SU-DHL-6 (cell line): ENCODE data around the gene CCDC24.
A peak's percentile ranks its signal among the peaks of the same experiment; 100 is the strongest.

Experiments
- H2AFZ ChIP-seq: fragments of 200-600 bp; sonication (generic); 2 replicates; pipeline ENCODE4 v1.6.1; 2014; ENCODE audit warnings: low read depth, mild to moderate bottlenecking, moderate library complexity, mixed read lengths, antibody characterized with exemption, low read length; ENCODE audit not compliant: severe bottlenecking
- H3F3A ChIP-seq: fragments of 200-600 bp; shearing (Covaris generic); 2 replicates; pipeline ENCODE4 v1.6.0; 2016; ENCODE audit warnings: antibody characterized with exemption, mild to moderate bottlenecking; ENCODE audit not compliant: insufficient read depth
- H3K27ac ChIP-seq: fragments of 200-600 bp; sonication (generic); 2 replicates; pipeline ENCODE4 v1.5.1; 2016; ENCODE audit warnings: low read depth, mild to moderate bottlenecking, low read length, moderate library complexity, mixed read lengths
- H3K27me3 ChIP-seq: fragments of 200-600 bp; sonication (generic), shearing (Covaris generic); 2 replicates; pipeline ENCODE4 v1.6.0; 2014; ENCODE audit warnings: mild to moderate bottlenecking, low read length
- H3K36me3 ChIP-seq: fragments of 200-600 bp; sonication (generic); 2 replicates; pipeline ENCODE4 v1.6.1; 2014; ENCODE audit warnings: mild to moderate bottlenecking, low read length, mixed read lengths
- H3K4me2 ChIP-seq: fragments of 300-600, 200-600 bp; shearing (Covaris generic), sonication (generic); 2 replicates; pipeline ENCODE4 v1.6.0; 2014; ENCODE audit warnings: low read length, low read depth, mild to moderate bottlenecking; ENCODE audit not compliant: poor library complexity, severe bottlenecking
- H3K4me3 ChIP-seq: fragments of 200-600 bp; sonication (generic); 2 replicates; pipeline ENCODE4 v1.5.1; 2014; ENCODE audit warnings: antibody characterized with exemption, low read length, mild to moderate bottlenecking, mixed read lengths; ENCODE audit not compliant: insufficient read depth, poor library complexity, severe bottlenecking
- H3K79me2 ChIP-seq: fragments of 200-600 bp; sonication (generic); 2 replicates; pipeline ENCODE4 v1.6.1; 2014; ENCODE audit warnings: mild to moderate bottlenecking, low read length, moderate library complexity; ENCODE audit not compliant: insufficient read depth
- H3K9ac ChIP-seq: fragments of 200-600 bp; sonication (generic); 2 replicates; pipeline ENCODE4 v1.7.0; 2014; ENCODE audit warnings: mild to moderate bottlenecking, low read length
- H3K9me2 ChIP-seq: fragments of 200-600 bp; sonication (generic); replicated peaks from 2 replicates; pipeline ENCODE4 v1.6.1; 2014; ENCODE audit warnings: low read length; ENCODE audit not compliant: insufficient read depth
- H3K9me3 ChIP-seq: fragments of 200-600 bp; sonication (generic); 2 replicates; pipeline ENCODE4 v1.6.1; 2014; ENCODE audit warnings: low read length, mixed read lengths; ENCODE audit not compliant: insufficient read depth
- H4K20me1 ChIP-seq: fragments of 200-600 bp; sonication (generic); 2 replicates; pipeline ENCODE4 v1.6.1; 2014; ENCODE audit warnings: low read depth, mild to moderate bottlenecking, antibody characterized with exemption, low read length, moderate library complexity, mixed read lengths
- CTCF ChIP-seq: fragments of 200-600 bp; sonication (generic); IDR thresholded peaks from one replicate; pipeline ENCODE4 v1.5.1; 2017; ENCODE audit warnings: antibody characterized with exemption, mild to moderate bottlenecking, low read length, moderate library complexity; ENCODE audit not compliant: insufficient read depth, poor library complexity, severe bottlenecking
- EZH2phosphoT487 ChIP-seq: fragments of 200-600 bp; sonication (generic), shearing (Covaris generic); conservative IDR thresholded peaks from 2 replicates; pipeline ENCODE4 v1.6.1; 2018; ENCODE audit warnings: mild to moderate bottlenecking, antibody characterized with exemption, low read length, moderate library complexity, mixed read lengths

CCDC24 gene

GRCh38 chr1:43979261-43979527, 12.2 kb upstream of the CCDC24 start:
- Histone ChIP-seq H3F3A (peaks cover 30% of the 10 kb centered on the region), H3K4me3 (peak overlapping the region; percentile 53), H3K9me3 (no peaks in the 10 kb centered on the region), H3K27ac (peak overlapping the region; percentile 39), H2AFZ (no peak overlapping the region), H3K9ac (peak overlapping the region; percentile 72), H3K9me2 (no peaks in the 10 kb centered on the region), H4K20me1 (no peaks in the 10 kb centered on the region), H3K36me3 (no peaks in the 10 kb centered on the region), H3K79me2 (peaks cover 35% of the 10 kb centered on the region), H3K27me3 (no peaks in the 10 kb centered on the region), H3K4me2 (peak overlapping the region; percentile 66)
- TF ChIP-seq CTCF (no peak), EZH2phosphoT487 (no peak)

GRCh38 chr1:43979528-43980254, 11.7 kb upstream of the CCDC24 start:
- Histone ChIP-seq H2AFZ (no peak overlapping the region), H3K4me2 (peak overlapping the region; percentile 66), H3K9me3 (no peaks in the 10 kb centered on the region), H3K4me3 (peak overlapping the region; percentile 53), H3F3A (peaks cover 28% of the 10 kb centered on the region), H3K9ac (peak overlapping the region; percentile 72), H3K9me2 (no peaks in the 10 kb centered on the region), H3K36me3 (no peaks in the 10 kb centered on the region), H3K27me3 (no peaks in the 10 kb centered on the region), H4K20me1 (no peaks in the 10 kb centered on the region), H3K79me2 (peaks cover 35% of the 10 kb centered on the region), H3K27ac (peak overlapping the region; percentile 39)
- TF ChIP-seq EZH2phosphoT487: no peak
- no peak for TF ChIP-seq CTCF

GRCh38 chr1:43980255-43981134, 10.9 kb upstream of the CCDC24 start:
- no peaks in the 10 kb centered on the region for H3K9me2 ChIP-seq
- no peaks in the 10 kb centered on the region for H3K9me3 ChIP-seq
- peaks cover 26% of the 10 kb centered on the region for H3F3A ChIP-seq
- peaks cover 28% of the 10 kb centered on the region for H3K79me2 ChIP-seq
- no peaks in the 10 kb centered on the region for H3K36me3 ChIP-seq
- H3K4me3 ChIP-seq: peak overlapping the region; percentile 53
- no peak for TF ChIP-seq CTCF
- TF ChIP-seq EZH2phosphoT487: no peak
- no peak overlapping the region for H2AFZ ChIP-seq
- H4K20me1 ChIP-seq: no peaks in the 10 kb centered on the region
- peak overlapping the region; percentile 66 for H3K4me2 ChIP-seq
- H3K9ac ChIP-seq: peak overlapping the region; percentile 72
- no peaks in the 10 kb centered on the region for H3K27me3 ChIP-seq
- peak overlapping the region; percentile 39 for H3K27ac ChIP-seq
